GM21737 (cell line): Measurements from ENCODE around the gene MKKS.

Source experiments
- ATAC-seq: cut with Tn5 transposase; IDR thresholded peaks from one replicate; pipeline ENCODE4 v1.9.1; 2021; ENCODE audit warnings: mild to moderate bottlenecking, moderate library complexity; ENCODE audit not compliant: unreplicated experiment

Gene MKKS

DNA sequence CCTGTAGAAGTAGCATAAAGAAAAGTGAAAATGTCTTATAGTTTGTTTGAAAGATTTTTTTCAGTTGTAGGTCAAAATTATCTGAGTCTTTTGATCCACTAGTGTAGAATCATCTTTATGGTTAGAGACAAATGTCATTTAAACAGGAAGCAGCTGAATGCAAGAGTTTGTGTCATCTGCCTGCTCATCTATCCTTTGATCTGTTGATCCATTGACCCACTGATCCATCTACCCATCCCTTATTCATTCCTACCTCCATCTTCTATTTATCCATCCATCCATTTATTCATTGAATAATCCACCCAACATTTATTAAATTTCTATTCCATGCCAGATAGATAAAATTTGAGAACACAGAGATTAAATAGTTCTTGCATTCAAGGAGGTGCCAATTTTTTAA is 62.6 kb downstream of the MKKS start:
- no peak for ATAC-seq

DNA sequence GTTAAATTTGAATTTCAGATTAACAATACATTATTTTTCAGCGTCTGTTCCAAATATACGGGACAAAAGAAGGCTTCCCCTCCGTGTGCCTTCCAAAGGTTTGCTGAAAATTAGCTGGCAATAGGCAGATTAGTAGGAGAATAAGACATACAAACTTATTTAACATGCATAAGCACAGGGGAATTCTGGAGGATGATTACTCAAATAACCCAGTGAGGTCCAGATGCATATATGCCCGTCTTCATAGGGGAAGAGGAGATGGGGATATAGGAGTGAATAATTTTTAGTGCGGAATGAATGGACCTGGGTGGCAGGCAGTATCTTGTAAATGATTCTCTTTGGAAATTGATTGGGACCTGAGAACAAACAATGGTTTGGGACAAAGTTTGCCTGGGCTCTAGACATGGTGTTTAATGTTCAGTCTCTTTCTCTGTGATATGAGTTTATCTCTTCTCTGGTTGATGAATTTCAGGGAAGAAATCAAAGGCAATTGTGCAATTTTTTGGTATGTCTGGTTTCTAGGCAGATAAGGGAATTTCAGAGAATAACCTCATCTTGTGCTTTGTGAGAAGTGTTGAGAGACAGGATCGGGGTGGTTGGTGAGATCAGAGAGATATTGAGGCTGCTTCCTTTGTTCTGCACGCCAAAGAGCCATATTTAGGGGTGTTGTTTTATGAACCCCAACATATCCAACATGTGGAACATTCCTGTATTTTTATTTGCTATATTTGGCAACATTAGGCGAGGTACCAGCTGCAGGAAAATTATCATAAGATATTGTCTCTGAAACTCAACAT is 63.7 kb downstream of the MKKS start:
- ATAC-seq = no peak

DNA sequence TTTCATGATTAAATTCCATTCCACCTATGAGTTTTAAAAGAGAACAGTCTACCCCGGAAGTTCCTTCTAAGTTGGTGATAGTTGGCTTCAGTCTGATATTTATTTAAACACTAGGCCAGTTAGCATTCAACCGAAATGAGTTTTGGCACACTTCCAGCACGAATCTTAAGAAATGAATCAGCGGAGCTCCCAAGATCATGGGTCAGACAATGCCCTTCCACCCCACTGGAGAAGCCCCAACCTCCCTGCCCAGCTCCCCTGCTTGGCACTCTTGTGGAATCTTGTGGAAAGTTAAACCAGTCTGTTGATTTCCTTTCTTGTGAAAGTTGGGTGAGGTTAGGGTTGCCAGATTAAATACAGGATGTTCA is 64.3 kb downstream of the MKKS start:
- no peak for ATAC-seq

DNA sequence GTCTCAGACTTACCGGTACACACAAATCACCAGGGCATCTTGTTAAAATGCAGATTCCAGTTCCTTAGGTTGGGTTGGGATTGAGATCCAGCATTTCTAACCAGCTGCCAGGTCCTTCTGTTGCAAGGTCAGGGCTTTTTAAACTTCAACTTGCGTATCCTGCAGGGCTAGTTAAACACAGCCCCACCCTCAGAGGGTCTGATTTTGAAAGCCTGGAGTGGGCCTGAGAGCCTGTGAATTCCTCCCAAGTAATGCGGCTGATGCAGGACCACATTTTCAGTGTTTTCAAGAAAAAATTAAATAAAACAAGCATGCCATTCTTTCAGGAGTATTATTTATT is 65.3 kb downstream of the MKKS start:
- no peak for ATAC-seq

DNA sequence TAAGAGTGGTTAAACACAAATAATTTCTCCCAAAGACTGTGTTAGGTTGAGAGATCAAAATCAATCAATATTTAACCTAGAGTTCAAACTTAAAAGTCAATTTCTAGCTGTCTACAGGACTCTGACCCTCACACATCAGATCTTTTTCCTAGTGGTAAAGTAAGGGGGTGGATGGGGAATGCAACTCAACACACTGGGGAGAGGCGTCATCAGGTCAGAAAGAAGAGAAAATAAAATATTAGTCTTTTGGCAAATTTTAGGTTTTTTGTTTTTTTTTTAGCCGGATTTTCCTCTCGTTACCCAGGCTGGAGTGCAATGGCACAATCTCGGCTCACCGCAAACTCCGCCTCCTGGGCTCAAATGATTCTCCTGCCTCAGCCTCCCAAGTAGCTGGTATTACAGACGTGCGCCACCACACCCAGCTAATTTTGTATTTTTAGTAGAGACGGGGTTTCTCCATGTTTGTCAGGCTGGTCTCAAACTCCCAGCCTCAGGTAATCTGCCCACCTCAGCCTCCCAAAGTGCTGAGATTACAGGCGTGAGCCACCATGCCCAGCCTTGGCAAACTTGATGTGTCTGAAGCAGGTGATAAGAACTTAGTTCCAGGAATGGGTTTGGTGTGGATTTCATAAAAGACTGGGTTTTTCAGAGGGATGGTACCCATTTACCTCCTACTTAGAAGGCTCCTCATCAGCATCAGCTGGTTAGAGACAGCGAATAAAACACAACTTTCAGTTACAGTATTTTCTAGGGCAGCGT is 65.9 kb downstream of the MKKS start:
- no peak for ATAC-seq

DNA sequence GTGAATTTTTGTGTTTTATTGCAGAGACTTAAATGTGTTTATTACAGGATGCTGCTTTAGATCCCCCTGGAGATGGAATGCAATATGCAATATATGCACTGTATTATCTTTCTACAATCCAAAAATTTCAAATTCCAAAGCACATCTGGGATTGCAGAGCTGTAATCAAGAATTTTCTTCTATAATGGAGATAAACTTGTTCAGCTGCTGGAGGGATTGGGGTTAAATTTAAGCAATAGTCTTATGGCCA is 66.4 kb downstream of the MKKS start:
- no peak for ATAC-seq

DNA sequence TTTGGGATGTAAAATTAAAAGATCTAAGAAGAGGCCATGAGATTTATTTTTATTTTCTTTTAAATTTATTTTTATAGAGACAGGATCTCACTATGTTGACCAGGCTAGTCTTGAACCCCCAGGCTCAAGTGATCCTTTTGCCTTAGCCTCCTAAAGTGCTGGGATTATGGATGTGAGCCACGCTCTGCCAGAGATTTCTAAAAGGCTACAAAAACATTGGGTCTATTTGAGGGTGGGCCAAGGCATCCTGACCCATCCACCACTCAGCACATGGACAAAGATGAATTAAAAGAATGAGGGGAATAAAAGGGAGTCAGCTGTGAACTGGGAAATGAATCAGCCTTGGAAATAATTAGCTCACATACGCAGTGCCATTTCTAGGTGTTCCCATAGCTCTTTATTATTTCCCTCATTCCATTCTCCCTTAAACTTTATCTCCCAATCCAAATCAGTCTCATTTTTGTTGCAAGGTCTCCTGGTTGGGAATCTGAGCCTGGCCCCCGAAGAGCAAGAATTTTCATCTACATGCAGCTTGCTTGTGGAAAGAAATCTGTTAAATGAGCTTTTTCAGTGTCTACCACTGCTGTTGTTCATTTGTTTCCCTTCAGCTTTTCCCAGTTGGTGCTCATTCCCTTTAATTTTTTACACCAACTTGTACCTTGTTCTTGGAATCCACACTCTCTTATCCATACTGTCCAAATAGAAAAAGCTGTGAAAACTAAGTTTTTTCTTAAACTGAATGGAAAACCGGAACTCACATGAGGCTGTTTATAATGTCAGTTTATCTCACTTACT is 66.9 kb downstream of the MKKS start:
- ATAC-seq = no peak

DNA sequence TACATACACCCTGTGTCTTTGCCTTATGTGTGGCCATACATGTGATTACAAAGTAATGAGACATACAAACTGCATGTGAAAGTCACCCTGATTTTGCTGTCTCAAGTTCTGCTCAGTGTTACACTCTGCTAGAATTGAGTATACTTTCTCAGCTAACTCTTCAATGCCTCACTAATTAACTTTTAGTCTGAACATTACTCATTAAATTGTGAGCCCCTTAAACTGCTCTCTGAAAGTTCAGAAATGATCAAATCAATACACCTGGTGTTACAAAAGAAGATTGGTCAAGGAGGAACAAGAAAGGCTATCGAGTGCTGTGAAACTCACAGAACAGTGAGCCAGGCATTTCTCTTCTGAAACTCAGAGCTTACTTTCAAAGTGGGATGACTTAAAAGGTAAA is 71.3 kb downstream of the MKKS start:
- peak; percentile 72 for ATAC-seq

DNA sequence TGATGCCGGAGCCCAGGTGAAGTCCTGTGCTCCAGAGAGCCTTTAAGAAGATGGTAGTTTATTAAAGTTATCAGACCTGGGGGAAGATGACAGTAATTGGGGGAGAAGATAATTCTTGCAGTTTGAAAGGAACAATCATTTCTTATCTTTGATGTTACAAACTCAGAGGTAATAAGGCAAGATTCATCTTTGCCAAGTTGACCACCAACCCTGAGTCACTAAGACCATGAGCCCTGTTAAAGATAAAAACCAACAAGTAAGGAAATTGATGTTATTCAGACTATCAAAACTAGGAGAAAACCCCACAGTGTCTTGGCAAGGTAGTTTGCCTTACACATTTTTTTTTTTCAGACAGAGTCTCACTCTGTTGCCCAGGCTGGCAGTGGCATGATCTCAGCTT is 73.1 kb downstream of the MKKS start:
- no peak for ATAC-seq

DNA sequence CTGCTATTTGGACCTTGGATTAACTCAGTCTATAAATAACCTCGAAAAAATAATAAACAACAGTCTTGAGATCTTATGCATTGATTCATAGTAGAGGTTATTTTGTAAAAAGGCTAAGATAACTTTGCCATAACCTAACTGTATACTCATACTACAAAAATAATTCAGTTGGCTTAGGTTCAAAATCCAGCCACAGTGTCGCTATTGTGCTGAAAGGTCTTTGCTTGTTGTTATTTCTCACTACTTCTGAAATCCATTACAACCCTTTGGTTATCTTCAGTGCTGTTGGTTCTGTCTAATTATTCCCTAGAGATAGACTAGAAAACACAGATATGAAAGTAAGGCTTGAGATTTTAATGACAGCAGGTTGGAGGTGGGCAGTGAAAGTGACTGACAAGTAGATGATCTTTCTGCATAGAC is 74.4 kb downstream of the MKKS start:
- ATAC-seq = no peak

DNA sequence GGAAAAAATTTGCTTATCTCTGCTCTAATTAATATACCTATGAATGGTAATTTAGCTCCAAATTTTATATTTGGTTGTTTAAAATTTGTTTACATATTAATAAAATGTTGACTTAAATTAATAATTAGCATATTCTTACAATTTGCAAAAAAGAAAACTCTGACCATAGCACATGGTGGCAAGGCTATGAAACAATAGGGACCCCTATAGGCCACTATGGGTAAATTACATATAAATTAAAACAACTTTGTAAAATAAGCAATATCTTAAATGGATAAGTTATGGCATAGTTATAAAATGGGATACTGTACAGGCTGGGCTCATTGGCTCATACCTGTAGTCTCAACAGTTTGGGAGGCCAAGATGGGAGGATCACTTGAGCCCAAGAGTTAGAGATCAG is 76.0 kb downstream of the MKKS start:
- no peak for ATAC-seq

DNA sequence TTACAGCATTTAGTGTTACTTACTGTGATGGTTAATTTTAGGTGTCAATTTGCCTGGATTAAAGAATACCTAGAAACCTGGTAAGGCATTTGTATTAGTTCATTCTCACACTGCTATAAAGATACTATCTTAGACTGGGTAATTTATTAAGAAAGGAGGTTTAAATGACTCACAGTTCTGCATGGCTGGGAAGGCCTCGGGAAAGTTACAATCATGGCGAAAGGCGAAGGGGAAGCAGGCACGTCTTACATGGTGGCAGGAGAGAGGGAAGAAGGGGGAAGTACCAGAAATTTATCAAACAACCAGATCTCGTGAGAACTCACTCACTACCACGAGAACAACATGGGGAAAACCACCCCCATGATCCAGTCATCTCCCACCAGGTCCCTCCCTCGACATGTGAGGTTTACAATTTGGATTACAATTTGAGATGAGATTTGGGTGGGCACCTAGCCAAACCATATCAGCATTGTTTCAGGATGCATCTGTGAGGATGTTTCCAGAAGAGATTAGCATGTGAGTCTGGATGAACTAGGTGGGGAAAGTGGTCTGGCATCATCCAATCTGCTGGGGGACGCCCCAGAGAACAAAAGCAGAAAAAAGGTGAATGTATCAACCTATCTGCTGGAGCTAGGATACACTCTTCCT is 76.8 kb downstream of the MKKS start:
- ATAC-seq = no peak

DNA sequence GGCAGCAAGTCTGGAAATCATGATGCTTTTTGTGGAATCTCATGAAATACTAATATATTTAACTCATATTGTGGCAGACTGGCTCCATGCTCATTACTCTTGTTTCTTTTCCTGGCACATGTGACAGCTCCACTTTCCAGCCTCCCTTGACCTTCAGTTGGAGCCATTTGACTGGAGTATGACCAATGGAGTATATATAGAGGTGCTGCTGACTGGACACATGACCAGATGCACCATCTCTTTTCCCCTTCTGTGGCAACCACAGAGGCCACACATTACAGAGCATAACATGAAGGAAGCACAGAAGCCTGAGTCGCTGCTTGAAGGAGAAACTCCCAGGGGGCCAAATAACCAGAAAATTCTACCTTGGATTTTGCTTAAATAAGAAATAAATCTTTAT is 77.4 kb downstream of the MKKS start:
- ATAC-seq = no peak

DNA sequence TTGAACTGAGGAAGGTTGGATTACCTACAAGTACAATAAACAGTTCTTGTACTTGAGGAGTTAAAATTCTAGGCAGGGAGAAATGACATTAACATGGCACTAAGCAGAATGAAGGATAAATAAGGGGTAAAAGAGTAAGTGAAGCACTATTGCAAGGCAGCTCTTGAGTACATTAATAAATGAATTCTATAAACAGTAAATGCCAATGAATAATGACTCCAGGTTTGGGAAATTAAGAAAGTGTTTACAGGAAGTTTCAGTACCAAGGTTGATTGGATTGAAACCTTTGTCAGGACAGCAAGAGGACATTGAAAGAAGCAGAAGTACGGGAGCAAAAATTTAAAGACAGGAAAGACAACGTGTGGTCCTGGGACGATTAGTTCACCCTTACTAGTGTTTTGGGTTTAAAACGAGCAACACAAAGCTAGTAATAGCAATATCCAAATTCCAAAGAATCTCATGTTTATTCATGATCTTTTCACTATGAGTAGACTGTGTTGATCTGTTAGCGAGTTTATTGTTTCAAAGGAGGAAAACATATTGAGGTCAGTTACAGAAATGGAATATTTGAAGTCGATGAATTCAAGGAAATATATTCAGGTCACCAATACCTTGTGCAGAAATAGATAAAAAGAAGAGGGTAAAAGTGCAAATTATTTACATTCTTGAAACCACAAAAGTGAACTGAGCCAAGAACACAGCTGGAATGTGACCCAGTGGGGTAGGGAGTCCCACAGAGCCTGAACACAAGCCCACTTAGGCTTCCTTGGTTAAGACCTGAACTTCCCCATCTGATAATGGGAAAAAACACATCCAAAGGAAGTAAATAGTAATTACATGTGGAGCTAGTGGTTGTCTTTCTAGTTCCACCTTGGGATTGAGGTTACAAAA is 80.8 kb downstream of the MKKS start:
- ATAC-seq = no peak
